22Rv1 (cell line): ENCODE results near the gene PEDS1.

Experiments used
- ZFX ChIP-seq: fragments of 450-650 bp; IDR thresholded peaks from 2 replicates; pipeline ENCODE4 v1.6.1; 2017; ENCODE audit warnings: antibody characterized with exemption, borderline replicate concordance
- TF ChIP-seq, protein P1 (sequence below): fragments of 450-650 bp; IDR thresholded peaks from 2 replicates; pipeline ENCODE4 v1.5.1; 2017; ENCODE audit warnings: mild to moderate bottlenecking

DNA sequence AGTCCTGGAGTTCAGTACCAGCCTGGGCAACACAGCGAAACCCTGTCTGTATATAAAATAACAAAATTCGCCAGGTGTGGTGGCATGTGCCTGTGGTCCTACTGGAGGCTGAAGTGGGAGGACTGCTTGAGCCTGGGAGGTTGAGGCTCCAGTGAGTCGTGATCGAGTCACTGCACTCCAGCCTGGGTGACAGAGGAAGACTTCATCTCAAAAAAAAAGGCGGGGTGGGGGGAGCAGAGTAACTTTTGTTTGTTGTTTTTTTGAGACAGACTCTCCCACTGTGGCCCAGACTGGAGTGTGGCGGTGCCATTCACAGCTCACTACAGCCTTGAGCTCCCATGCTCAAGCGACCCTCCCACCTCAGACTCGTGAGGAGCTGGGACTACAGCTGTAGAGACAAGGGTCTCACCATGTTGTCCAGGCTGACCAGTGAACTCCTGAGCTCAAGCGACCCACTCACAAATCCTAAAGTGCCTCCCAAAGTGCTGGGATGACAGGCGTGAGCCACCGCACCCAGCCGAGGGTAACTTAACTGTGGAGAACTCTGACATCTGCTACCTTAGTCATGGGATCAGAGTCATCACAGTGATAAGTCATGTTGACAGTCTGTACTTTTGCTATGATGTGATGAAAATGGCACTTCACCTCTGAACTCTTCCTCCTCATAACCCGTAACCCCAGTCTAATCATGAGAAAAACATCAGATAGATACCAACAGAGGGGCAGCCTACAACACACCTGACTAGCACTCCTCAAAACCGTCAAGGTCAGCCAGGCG, 16.5 kb downstream of the PEDS1 start:
- TF ChIP-seq, protein P1, sequence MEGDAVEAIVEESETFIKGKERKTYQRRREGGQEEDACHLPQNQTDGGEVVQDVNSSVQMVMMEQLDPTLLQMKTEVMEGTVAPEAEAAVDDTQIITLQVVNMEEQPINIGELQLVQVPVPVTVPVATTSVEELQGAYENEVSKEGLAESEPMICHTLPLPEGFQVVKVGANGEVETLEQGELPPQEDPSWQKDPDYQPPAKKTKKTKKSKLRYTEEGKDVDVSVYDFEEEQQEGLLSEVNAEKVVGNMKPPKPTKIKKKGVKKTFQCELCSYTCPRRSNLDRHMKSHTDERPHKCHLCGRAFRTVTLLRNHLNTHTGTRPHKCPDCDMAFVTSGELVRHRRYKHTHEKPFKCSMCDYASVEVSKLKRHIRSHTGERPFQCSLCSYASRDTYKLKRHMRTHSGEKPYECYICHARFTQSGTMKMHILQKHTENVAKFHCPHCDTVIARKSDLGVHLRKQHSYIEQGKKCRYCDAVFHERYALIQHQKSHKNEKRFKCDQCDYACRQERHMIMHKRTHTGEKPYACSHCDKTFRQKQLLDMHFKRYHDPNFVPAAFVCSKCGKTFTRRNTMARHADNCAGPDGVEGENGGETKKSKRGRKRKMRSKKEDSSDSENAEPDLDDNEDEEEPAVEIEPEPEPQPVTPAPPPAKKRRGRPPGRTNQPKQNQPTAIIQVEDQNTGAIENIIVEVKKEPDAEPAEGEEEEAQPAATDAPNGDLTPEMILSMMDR, result no peak
- no peak for TF ChIP-seq ZFX
